HCT116 (cell line): ENCODE measurements around the gene NALCN. TPM values are rescaled to one million over a fixed set of nuclear protein-coding genes. Genes with fewer than 3 reads are reported as not detected.

Experiments used
- ATAC-seq: fragments of 200-7000 bp; cut with Tn5 transposase; 2 replicates; pipeline ENCODE4 v1.9.1; 2020; ENCODE audit warnings: mild to moderate bottlenecking, moderate library complexity
- BruUV-seq: library from RNA; stranded (reverse); fragments of 400-500 nt; replicated peaks from 2 replicates; lab custom pipeline; 2021; lab: Mats Ljungman, UMichigan
- CTCF ChIA-PET: fragments of 300-600 bp; sonication (Branson Sonifier 250); formaldehyde crosslinking; loops from one replicate; lab custom pipeline; 2021; ENCODE audit warnings: antibody characterized with exemption; lab: Charles Lee
- POLR2A ChIA-PET: fragments of 300-600, 350-600 bp; sonication (Branson Sonifier 250); formaldehyde crosslinking; loops from one replicate; lab custom pipeline; 2021; ENCODE audit warnings: antibody characterized with exemption; lab: Charles Lee
- RAD21 ChIA-PET, 2 experiments: fragments of 300-600 bp; sonication (Branson Sonifier 250); formaldehyde crosslinking; loops; one replicate each; lab custom pipeline; 2023; ENCODE audit warnings: low total read pairs in 2 of 2; ENCODE audit not compliant: uncharacterized antibody in 2 of 2, unreplicated experiment in 2 of 2, low non-redundant PET in 1 of 2; lab: Charles Lee
- DNase-seq: peaks from one replicate; pipeline ENCODE4 v3.0.0-alpha.2; 2010; ENCODE audit warnings: low read depth, low spot score
- H2AFZ ChIP-seq: fragments of 200-600 bp; shearing (Covaris generic), sonication (generic); 2 replicates; pipeline ENCODE4 v1.6.1; 2017; ENCODE audit warnings: low read depth, mixed run types, mixed read lengths, antibody characterized with exemption, low read length; ENCODE audit not compliant: poor library complexity, severe bottlenecking
- H3K27ac ChIP-seq: 2 replicates; pipeline ENCODE4 v1.5.1; 2012; ENCODE audit warnings: low read depth, low read length
- H3K27me3 ChIP-seq: fragments of 200-600 bp; sonication (generic); 2 replicates; pipeline ENCODE4 v1.6.1; 2016; ENCODE audit warnings: mixed run types, low read length, mixed read lengths; ENCODE audit not compliant: insufficient read depth
- H3K36me3 ChIP-seq, 2 experiments: fragments of 200-500 bp in 1 of 2; fragments of 200-600 bp in 1 of 2; sonication (Bioruptor generic) in 1 of 2; sonication (generic) in 1 of 2; 2 replicates each; pipeline versions ENCODE4 v1.5.1 to v1.6.1; 2014 to 2016; ENCODE audit warnings: low read length in 2 of 2, inconsistent platforms in 1 of 2, mixed read lengths in 1 of 2, mixed run types in 1 of 2; ENCODE audit not compliant: insufficient read depth in 2 of 2, control insufficient read depth in 1 of 2
- H3K4me1 ChIP-seq, 2 experiments: fragments of 200-600 bp in 1 of 2; sonication (generic) in 1 of 2; 2 replicates each; pipeline versions ENCODE4 v1.5.1 to v1.6.1; 2012 to 2017; ENCODE audit warnings: low read length in 2 of 2, inconsistent platforms in 1 of 2, mild to moderate bottlenecking in 1 of 2, mixed read lengths in 1 of 2, mixed run types in 1 of 2, moderate library complexity in 1 of 2; ENCODE audit not compliant: insufficient read depth in 2 of 2, control insufficient read depth in 1 of 2
- H3K4me2 ChIP-seq: fragments of 200-600 bp; sonication (generic); 2 replicates; pipeline ENCODE4 v1.6.1; 2017; ENCODE audit warnings: mixed run types, low read length, mixed read lengths
- H3K4me3 ChIP-seq, 2 experiments: fragments of 200-600 bp in 1 of 2; sonication (generic) in 1 of 2; replicated peaks in 1 of 2; 2 replicates each; pipeline ENCODE4 v1.5.1; 2011 to 2016; ENCODE audit warnings: low read length in 2 of 2, control low read depth in 1 of 2, low read depth in 1 of 2, mild to moderate bottlenecking in 1 of 2, mixed read lengths in 1 of 2, mixed run types in 1 of 2
- H3K79me2 ChIP-seq: fragments of 200-600 bp; sonication (generic); 2 replicates; pipeline ENCODE4 v1.6.1; 2017; ENCODE audit warnings: mild to moderate bottlenecking, mixed run types, low read length, moderate library complexity, mixed read lengths; ENCODE audit not compliant: insufficient read depth
- H3K9ac ChIP-seq: fragments of 200-600 bp; sonication (generic); 2 replicates; pipeline ENCODE4 v1.6.1; 2016; ENCODE audit warnings: low read length, mixed read lengths
- H3K9me2 ChIP-seq: fragments of 200-600 bp; sonication (generic), shearing (Covaris generic); 2 replicates; pipeline ENCODE4 v1.6.1; 2017; ENCODE audit warnings: mixed run types, mild to moderate bottlenecking, moderate library complexity; ENCODE audit not compliant: insufficient read depth
- H3K9me3 ChIP-seq, 2 experiments: fragments of 200-500 bp in 1 of 2; fragments of 200-600 bp in 1 of 2; sonication (Bioruptor generic) in 1 of 2; sonication (generic) in 1 of 2; 2 replicates each; pipeline ENCODE4 v1.6.1; 2014 to 2017; ENCODE audit warnings: low read length in 2 of 2, mixed read lengths in 2 of 2, inconsistent platforms in 1 of 2, low read depth in 1 of 2, mild to moderate bottlenecking in 1 of 2, mixed run types in 1 of 2, moderate library complexity in 1 of 2; ENCODE audit not compliant: control insufficient read depth in 1 of 2, insufficient read depth in 1 of 2
- H4K20me1 ChIP-seq: fragments of 200-600 bp; sonication (generic), shearing (Covaris generic); 2 replicates; pipeline ENCODE4 v1.6.1; 2017; ENCODE audit warnings: mixed run types, mild to moderate bottlenecking, moderate library complexity; ENCODE audit not compliant: insufficient read depth
- CBX3 ChIP-seq: IDR thresholded peaks from 2 replicates; pipeline ENCODE4 v1.6.1; 2012; ENCODE audit warnings: low read depth
- FOSL1 ChIP-seq: IDR thresholded peaks from 2 replicates; pipeline ENCODE4 v1.6.1; 2012; ENCODE audit warnings: low read depth
- POLR2A ChIP-seq: IDR thresholded peaks from 2 replicates; pipeline ENCODE4 v1.7.0; 2011; ENCODE audit warnings: borderline replicate concordance; ENCODE audit not compliant: insufficient read depth, insufficient read length; ENCODE audit errors: extremely low read depth
- SP1 ChIP-seq: IDR thresholded peaks from 2 replicates; pipeline ENCODE4 v1.6.1; 2012; ENCODE audit warnings: low read depth
- SRF ChIP-seq: IDR thresholded peaks from 2 replicates; pipeline ENCODE4 v1.6.1; 2012; ENCODE audit warnings: low read depth
- ZBTB33 ChIP-seq: IDR thresholded peaks from 2 replicates; pipeline ENCODE4 v1.6.1; 2011; ENCODE audit warnings: mild to moderate bottlenecking, low read length, moderate library complexity; ENCODE audit not compliant: insufficient replicate concordance; ENCODE audit errors: extremely low read depth
- intact Hi-C: fragments of 100-400 bp; cut with micrococcal nuclease; formaldehyde crosslinking; loops from 2 replicates; pipeline ENCODE4 v1.10.0; 2022
- total RNA-seq: library from RNA; stranded (reverse); gene quantifications from one replicate; pipeline ENCODE4 v1.2.1, GENCODE V29; 2021; ENCODE audit not compliant: unreplicated experiment
- TF ChIP-seq, protein P1 (sequence below): IDR thresholded peaks from 2 replicates; pipeline ENCODE4 v1.6.1; 2012; ENCODE audit warnings: low read depth
- TF ChIP-seq, protein P2 (sequence below): IDR thresholded peaks from 2 replicates; pipeline ENCODE4 v1.6.1; 2012

NALCN gene
- total RNA-seq, 1 experiment from 2014 or later: not detected

GRCh38 chr13:101217086-101217485 is 199.2 kb downstream of the NALCN start:
- Histone ChIP-seq H3K27ac (no peak overlapping the region), H4K20me1 (no peaks in the 10 kb centered on the region), H3K4me2 (no peak overlapping the region), H3K27me3 (no peaks in the 10 kb centered on the region), H3K9me3 (no peaks in the 10 kb centered on the region; a peak in 1 of 4 replicates), H3K4me1 (no peaks in the 10 kb centered on the region), H2AFZ (no peak overlapping the region), H3K79me2 (no peaks in the 10 kb centered on the region), H3K9ac (no peak overlapping the region), H3K4me3 (no peak overlapping the region), H3K36me3 (no peaks in the 10 kb centered on the region), H3K9me2 (no peaks in the 10 kb centered on the region)
- RAD21 ChIA-PET: no interaction called here
- CTCF ChIA-PET: no interaction called here
- no peak for ATAC-seq
- intact Hi-C loops: no loop called here
- no peak for DNase-seq
- TF ChIP-seq, protein P1, sequence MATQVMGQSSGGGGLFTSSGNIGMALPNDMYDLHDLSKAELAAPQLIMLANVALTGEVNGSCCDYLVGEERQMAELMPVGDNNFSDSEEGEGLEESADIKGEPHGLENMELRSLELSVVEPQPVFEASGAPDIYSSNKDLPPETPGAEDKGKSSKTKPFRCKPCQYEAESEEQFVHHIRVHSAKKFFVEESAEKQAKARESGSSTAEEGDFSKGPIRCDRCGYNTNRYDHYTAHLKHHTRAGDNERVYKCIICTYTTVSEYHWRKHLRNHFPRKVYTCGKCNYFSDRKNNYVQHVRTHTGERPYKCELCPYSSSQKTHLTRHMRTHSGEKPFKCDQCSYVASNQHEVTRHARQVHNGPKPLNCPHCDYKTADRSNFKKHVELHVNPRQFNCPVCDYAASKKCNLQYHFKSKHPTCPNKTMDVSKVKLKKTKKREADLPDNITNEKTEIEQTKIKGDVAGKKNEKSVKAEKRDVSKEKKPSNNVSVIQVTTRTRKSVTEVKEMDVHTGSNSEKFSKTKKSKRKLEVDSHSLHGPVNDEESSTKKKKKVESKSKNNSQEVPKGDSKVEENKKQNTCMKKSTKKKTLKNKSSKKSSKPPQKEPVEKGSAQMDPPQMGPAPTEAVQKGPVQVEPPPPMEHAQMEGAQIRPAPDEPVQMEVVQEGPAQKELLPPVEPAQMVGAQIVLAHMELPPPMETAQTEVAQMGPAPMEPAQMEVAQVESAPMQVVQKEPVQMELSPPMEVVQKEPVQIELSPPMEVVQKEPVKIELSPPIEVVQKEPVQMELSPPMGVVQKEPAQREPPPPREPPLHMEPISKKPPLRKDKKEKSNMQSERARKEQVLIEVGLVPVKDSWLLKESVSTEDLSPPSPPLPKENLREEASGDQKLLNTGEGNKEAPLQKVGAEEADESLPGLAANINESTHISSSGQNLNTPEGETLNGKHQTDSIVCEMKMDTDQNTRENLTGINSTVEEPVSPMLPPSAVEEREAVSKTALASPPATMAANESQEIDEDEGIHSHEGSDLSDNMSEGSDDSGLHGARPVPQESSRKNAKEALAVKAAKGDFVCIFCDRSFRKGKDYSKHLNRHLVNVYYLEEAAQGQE: no peak
- TF ChIP-seq SP1: no peak
- no peak for TF ChIP-seq CBX3
- TF ChIP-seq POLR2A: no peak
- TF ChIP-seq FOSL1: no peak
- no peak for TF ChIP-seq SRF
- no peak for TF ChIP-seq ZBTB33
- TF ChIP-seq, protein P2, sequence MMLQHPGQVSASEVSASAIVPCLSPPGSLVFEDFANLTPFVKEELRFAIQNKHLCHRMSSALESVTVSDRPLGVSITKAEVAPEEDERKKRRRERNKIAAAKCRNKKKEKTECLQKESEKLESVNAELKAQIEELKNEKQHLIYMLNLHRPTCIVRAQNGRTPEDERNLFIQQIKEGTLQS: no peak
- BruUV-seq: no TSS peak
- POLR2A ChIA-PET: no interaction called here
